ENCODE results near the gene SLC25A1. TPM values are rescaled to one million over a fixed set of nuclear protein-coding genes. Genes with fewer than 3 reads are reported as not detected.

Gene SLC25A1
- total and polyA plus RNA-seq, 2 of the 4 experiments (the other 2 are of a cell fraction) = 41.0 to 56.5 TPM

DNA sequence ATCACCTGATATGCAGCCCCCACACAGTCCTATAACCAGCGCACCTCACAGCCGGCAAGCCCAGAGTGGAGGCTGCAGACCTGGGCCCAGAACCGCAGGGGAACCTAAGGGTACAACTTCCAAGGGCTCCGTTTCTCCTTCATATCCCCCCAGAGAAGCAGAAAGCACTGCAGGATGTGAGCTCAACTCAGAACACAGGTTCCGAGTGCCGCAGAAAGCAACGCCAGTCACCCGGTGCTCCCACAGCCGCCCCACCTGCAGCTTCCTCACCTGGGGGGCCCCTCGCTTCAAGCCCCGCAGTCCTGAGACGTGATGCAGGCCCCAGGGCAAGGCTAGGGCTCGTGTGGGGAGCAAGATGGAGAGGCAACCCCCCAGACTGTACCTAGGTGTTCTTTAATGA lies 45.0 kb downstream of the SLC25A1 start:
- in situ Hi-C loops (cut with MboI; ENCODE audit: low sequenced_read_pairs) = no loop called here
- BruUV-seq (replicated peaks) = no TSS peak
- no peak overlapping the region for H3K4ac ChIP-seq (ENCODE audit: low read depth, low read length)

More for the DNA sequence above, 45.0 kb downstream of the SLC25A1 start:
- Histone ChIP-seq H3K36me3 (ENCODE audit: control insufficient read depth, insufficient read depth, low read length) (peaks cover 60% of the 10 kb centered on the region), H4K20me1 (ENCODE audit: insufficient read depth, low read length) (no peaks in the 10 kb centered on the region), H3K18ac (ENCODE audit: low read depth, low read length) (no peak overlapping the region), H4K8ac (ENCODE audit: low read depth in 2 of 2, low read length in 2 of 2) (no peak overlapping the region), H3K56ac (ENCODE audit: extremely low read depth, insufficient read depth, low read length) (no peak overlapping the region), H3K9ac (ENCODE audit: low read depth, low read length) (no peak overlapping the region), H4K5ac (ENCODE audit: low read depth, low read length) (no peak overlapping the region), H4K91ac (ENCODE audit: insufficient read depth, low read depth, low read length) (no peak overlapping the region), H3K14ac (replicated peaks; ENCODE audit: low read depth, low read length) (no peak overlapping the region), H2BK5ac (ENCODE audit: low read depth, low read length, poor library complexity, severe bottlenecking) (no peak overlapping the region), H3K27ac (ENCODE audit: insufficient read depth, low read length) (no peak overlapping the region), H2AFZ (replicated peaks; ENCODE audit: low read length, poor library complexity) (no peak overlapping the region), H3K4me3 (ENCODE audit: insufficient read depth, low read depth, low read length) (no peak overlapping the region), H2BK15ac (ENCODE audit: low read depth, low read length) (no peak overlapping the region), H2BK120ac (ENCODE audit: low read depth, low read length) (no peak overlapping the region), H2AK9ac (replicated peaks; ENCODE audit: low read depth, low read length, poor library complexity) (no peak overlapping the region), H3K27me3 (ENCODE audit: control insufficient read depth, insufficient read depth, low read length) (no peaks in the 10 kb centered on the region), H3K23ac (ENCODE audit: low read depth, low read length) (no peak overlapping the region), H3K4me1 (ENCODE audit: control insufficient read depth, insufficient read depth, low read length) (no peaks in the 10 kb centered on the region), H3K9me1 (ENCODE audit: insufficient read depth, low read length) (peaks cover 3% of the 10 kb centered on the region; the same call in 1 of the 2 replicates), H3K9me3 (ENCODE audit: control insufficient read depth, insufficient read depth, low read length) (no peaks in the 10 kb centered on the region), H2AK5ac (ENCODE audit: low read depth, low read length) (no peak overlapping the region), H3K4me2 (ENCODE audit: low read depth, low read length) (no peak overlapping the region), H3K79me1 (ENCODE audit: low read depth in 1 of 2, low read length in 2 of 2) (no peaks in the 10 kb centered on the region), H2BK20ac (ENCODE audit: low read depth, low read length) (no peak overlapping the region)
- no peak for TF ChIP-seq POLR2A (IDR thresholded peaks at IDR 0.05; ENCODE audit: low read depth, low read length)
- TF ChIP-seq, protein P1, sequence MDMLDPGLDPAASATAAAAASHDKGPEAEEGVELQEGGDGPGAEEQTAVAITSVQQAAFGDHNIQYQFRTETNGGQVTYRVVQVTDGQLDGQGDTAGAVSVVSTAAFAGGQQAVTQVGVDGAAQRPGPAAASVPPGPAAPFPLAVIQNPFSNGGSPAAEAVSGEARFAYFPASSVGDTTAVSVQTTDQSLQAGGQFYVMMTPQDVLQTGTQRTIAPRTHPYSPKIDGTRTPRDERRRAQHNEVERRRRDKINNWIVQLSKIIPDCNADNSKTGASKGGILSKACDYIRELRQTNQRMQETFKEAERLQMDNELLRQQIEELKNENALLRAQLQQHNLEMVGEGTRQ (IDR thresholded peaks at IDR 0.05; ENCODE audit: low read depth, low read length) = no peak
- TF ChIP-seq RAD21 (IDR thresholded peaks at IDR 0.05; ENCODE audit: low read length) = no peak
- TF ChIP-seq MXI1 (IDR thresholded peaks at IDR 0.05; ENCODE audit: borderline replicate concordance, low read depth, low read length) = no peak
- no peak for TF ChIP-seq CHD1 (IDR thresholded peaks at IDR 0.05; ENCODE audit: low read depth, low read length)
- no peak for TF ChIP-seq MAZ (IDR thresholded peaks at IDR 0.05; ENCODE audit: borderline replicate concordance, low read depth, low read length)
- TF ChIP-seq NFE2L2 (IDR thresholded peaks at IDR 0.05; ENCODE audit: low read depth, low read length) = no peak
- TF ChIP-seq BHLHE40 (IDR thresholded peaks at IDR 0.05; ENCODE audit: low read depth, low read length) = no peak
- TF ChIP-seq RCOR1 (IDR thresholded peaks at IDR 0.05; ENCODE audit: insufficient replicate concordance, low read length) = no peak
- no peak for TF ChIP-seq FOS (IDR thresholded peaks at IDR 0.05; ENCODE audit: low read depth, low read length)
- TF ChIP-seq SMC3 (IDR thresholded peaks at IDR 0.05; ENCODE audit: low read depth, low read length) = no peak
- TF ChIP-seq CEBPB (IDR thresholded peaks at IDR 0.05; ENCODE audit: low read depth, low read length) = no peak
- TF ChIP-seq, protein P2, sequence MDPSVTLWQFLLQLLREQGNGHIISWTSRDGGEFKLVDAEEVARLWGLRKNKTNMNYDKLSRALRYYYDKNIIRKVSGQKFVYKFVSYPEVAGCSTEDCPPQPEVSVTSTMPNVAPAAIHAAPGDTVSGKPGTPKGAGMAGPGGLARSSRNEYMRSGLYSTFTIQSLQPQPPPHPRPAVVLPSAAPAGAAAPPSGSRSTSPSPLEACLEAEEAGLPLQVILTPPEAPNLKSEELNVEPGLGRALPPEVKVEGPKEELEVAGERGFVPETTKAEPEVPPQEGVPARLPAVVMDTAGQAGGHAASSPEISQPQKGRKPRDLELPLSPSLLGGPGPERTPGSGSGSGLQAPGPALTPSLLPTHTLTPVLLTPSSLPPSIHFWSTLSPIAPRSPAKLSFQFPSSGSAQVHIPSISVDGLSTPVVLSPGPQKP (IDR thresholded peaks at IDR 0.05; ENCODE audit: borderline replicate concordance, low read depth, low read length) = no peak
- no peak for TF ChIP-seq MAFK (IDR thresholded peaks at IDR 0.05; ENCODE audit: low read depth, low read length)
- no peak for TF ChIP-seq RFX5 (IDR thresholded peaks at IDR 0.05; ENCODE audit: low read depth, low read length)
- TF ChIP-seq, protein P3, sequence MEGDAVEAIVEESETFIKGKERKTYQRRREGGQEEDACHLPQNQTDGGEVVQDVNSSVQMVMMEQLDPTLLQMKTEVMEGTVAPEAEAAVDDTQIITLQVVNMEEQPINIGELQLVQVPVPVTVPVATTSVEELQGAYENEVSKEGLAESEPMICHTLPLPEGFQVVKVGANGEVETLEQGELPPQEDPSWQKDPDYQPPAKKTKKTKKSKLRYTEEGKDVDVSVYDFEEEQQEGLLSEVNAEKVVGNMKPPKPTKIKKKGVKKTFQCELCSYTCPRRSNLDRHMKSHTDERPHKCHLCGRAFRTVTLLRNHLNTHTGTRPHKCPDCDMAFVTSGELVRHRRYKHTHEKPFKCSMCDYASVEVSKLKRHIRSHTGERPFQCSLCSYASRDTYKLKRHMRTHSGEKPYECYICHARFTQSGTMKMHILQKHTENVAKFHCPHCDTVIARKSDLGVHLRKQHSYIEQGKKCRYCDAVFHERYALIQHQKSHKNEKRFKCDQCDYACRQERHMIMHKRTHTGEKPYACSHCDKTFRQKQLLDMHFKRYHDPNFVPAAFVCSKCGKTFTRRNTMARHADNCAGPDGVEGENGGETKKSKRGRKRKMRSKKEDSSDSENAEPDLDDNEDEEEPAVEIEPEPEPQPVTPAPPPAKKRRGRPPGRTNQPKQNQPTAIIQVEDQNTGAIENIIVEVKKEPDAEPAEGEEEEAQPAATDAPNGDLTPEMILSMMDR (conservative IDR thresholded peaks at IDR 0.05; ENCODE audit: low read depth, low read length) = no peak
- DNase-seq = no peak
- 91% methylated on average over 6 of the region's 13 CpGs; no CpG with 5 or more reads in 1 of the 2 experiments for WGBS, 2 experiments (ENCODE audit: extremely low coverage in 2 of 2, insufficient read length in 1 of 2)
- CTCF ChIA-PET = no interaction called here
- intact Hi-C loops (cut with micrococcal nuclease) (no loop called here), dilution Hi-C loops (cut with HindIII; ENCODE audit: low sequenced_read_pairs, unreplicated experiment) (no loop called here)
- ATAC-seq (ENCODE audit: low read depth) = no peak
- POLR2A ChIA-PET (ENCODE audit: unreplicated experiment) = no interaction called here
